ES-I3 (cell line): Measurements from ENCODE around the gene MAN2A1.

Source experiments
- H3K36me3 ChIP-seq: 2 replicates; pipeline ENCODE4 v1.6.1; 2013; ENCODE audit warnings: mild to moderate bottlenecking, low read length, control low read depth, moderate library complexity; ENCODE audit not compliant: insufficient read depth
- H3K4me1 ChIP-seq: 2 replicates; pipeline ENCODE4 v1.6.1; 2013; ENCODE audit warnings: mild to moderate bottlenecking, control low read depth, low read length; ENCODE audit not compliant: insufficient read depth
- H3K9ac ChIP-seq: 2 replicates; pipeline ENCODE4 v1.6.1; 2013; ENCODE audit warnings: low read depth, mild to moderate bottlenecking, low read length, moderate library complexity
- H3K9me3 ChIP-seq: 2 replicates; pipeline ENCODE4 v1.6.1; 2013; ENCODE audit warnings: mild to moderate bottlenecking, low read length, moderate library complexity; ENCODE audit not compliant: control insufficient read depth, insufficient read depth

The MAN2A1 gene

GRCh38 chr5:109849478-109850088, 159.9 kb downstream of the MAN2A1 start:
- H3K9ac ChIP-seq: no peak overlapping the region
- H3K36me3 ChIP-seq: peaks cover 4% of the 10 kb centered on the region; the same call in 1 of the 2 replicates
- no peaks in the 10 kb centered on the region for H3K9me3 ChIP-seq
- H3K4me1 ChIP-seq: no peaks in the 10 kb centered on the region

GRCh38 chr5:109852371-109853155, 162.8 kb downstream of the MAN2A1 start:
- no peaks in the 10 kb centered on the region for H3K4me1 ChIP-seq
- H3K9me3 ChIP-seq: no peaks in the 10 kb centered on the region
- H3K9ac ChIP-seq: no peak overlapping the region
- H3K36me3 ChIP-seq: peaks cover 7% of the 10 kb centered on the region; the same call in 1 of the 2 replicates

- Histone ChIP-seq H3K9ac (no peak overlapping the region), H3K36me3 (peaks cover 4% of the 10 kb centered on the region; the same call in 1 of the 2 replicates), H3K4me1 (no peaks in the 10 kb centered on the region; the same call in 1 of the 2 replicates), H3K9me3 (no peaks in the 10 kb centered on the region)
Observed at GRCh38 chr5:109853377-109853776, 163.7 kb downstream of the MAN2A1 start.

GRCh38 chr5:109855056-109855455, 165.3 kb downstream of the MAN2A1 start:
- H3K9ac ChIP-seq: no peak overlapping the region
- H3K4me1 ChIP-seq: no peaks in the 10 kb centered on the region; the same call in 1 of the 2 replicates
- 0 out of 2 replicates have a peak, but pooled peaks cover 7% of the 10 kb centered on the region for H3K36me3 ChIP-seq
- no peaks in the 10 kb centered on the region for H3K9me3 ChIP-seq

- Histone ChIP-seq H3K9ac (no peak overlapping the region), H3K36me3 (0 out of 2 replicates have a peak, but pooled peaks cover 7% of the 10 kb centered on the region), H3K4me1 (peaks cover 4% of the 10 kb centered on the region; the same call in 1 of the 2 replicates), H3K9me3 (no peaks in the 10 kb centered on the region)
Observed at GRCh38 chr5:109857405-109858031, 167.8 kb downstream of the MAN2A1 start.

GRCh38 chr5:109859537-109859936, 169.8 kb downstream of the MAN2A1 start:
- Histone ChIP-seq H3K36me3 (0 out of 2 replicates have a peak, but pooled peaks cover 7% of the 10 kb centered on the region), H3K9ac (no peak overlapping the region), H3K9me3 (no peaks in the 10 kb centered on the region), H3K4me1 (peaks cover 5% of the 10 kb centered on the region; the same call in 1 of the 2 replicates)

- Histone ChIP-seq H3K9me3 (no peaks in the 10 kb centered on the region), H3K9ac (no peak overlapping the region), H3K4me1 (peaks cover 13% of the 10 kb centered on the region; the same call in 1 of the 2 replicates), H3K36me3 (peaks cover 9% of the 10 kb centered on the region; the same call in 1 of the 2 replicates)
Observed at GRCh38 chr5:109862301-109862700, 172.6 kb downstream of the MAN2A1 start.

- H3K4me1 ChIP-seq: peaks cover 13% of the 10 kb centered on the region; the same call in 1 of the 2 replicates
- H3K9me3 ChIP-seq: no peaks in the 10 kb centered on the region
- H3K9ac ChIP-seq: no peak overlapping the region
- H3K36me3 ChIP-seq: peaks cover 6% of the 10 kb centered on the region; the same call in 1 of the 2 replicates
Observed at GRCh38 chr5:109863752-109864151, 174.0 kb downstream of the MAN2A1 start.

GRCh38 chr5:109865637-109866036, 175.9 kb downstream of the MAN2A1 start:
- Histone ChIP-seq H3K9ac (no peak overlapping the region), H3K4me1 (peaks cover 13% of the 10 kb centered on the region; the same call in 1 of the 2 replicates), H3K36me3 (peaks cover 2% of the 10 kb centered on the region; the same call in 1 of the 2 replicates), H3K9me3 (no peaks in the 10 kb centered on the region)

GRCh38 chr5:109866051-109866450, 176.3 kb downstream of the MAN2A1 start:
- no peaks in the 10 kb centered on the region for H3K9me3 ChIP-seq
- H3K4me1 ChIP-seq: peaks cover 13% of the 10 kb centered on the region; the same call in 1 of the 2 replicates
- H3K9ac ChIP-seq: no peak overlapping the region
- H3K36me3 ChIP-seq: peaks cover 2% of the 10 kb centered on the region; the same call in 1 of the 2 replicates

- no peaks in the 10 kb centered on the region for H3K9me3 ChIP-seq
- H3K4me1 ChIP-seq: 0 out of 2 replicates have a peak, but pooled peaks cover 8% of the 10 kb centered on the region
- peaks cover 2% of the 10 kb centered on the region; the same call in 1 of the 2 replicates for H3K36me3 ChIP-seq
- H3K9ac ChIP-seq: no peak overlapping the region
Observed at GRCh38 chr5:109868737-109869136, 179.0 kb downstream of the MAN2A1 start.

GRCh38 chr5:109873687-109874086, 184.0 kb downstream of the MAN2A1 start:
- no peaks in the 10 kb centered on the region for H3K4me1 ChIP-seq
- no peaks in the 10 kb centered on the region for H3K36me3 ChIP-seq
- no peak overlapping the region for H3K9ac ChIP-seq
- H3K9me3 ChIP-seq: no peaks in the 10 kb centered on the region

GRCh38 chr5:109874108-109874507, 184.4 kb downstream of the MAN2A1 start:
- H3K36me3 ChIP-seq: no peaks in the 10 kb centered on the region
- H3K9me3 ChIP-seq: no peaks in the 10 kb centered on the region
- no peak overlapping the region for H3K9ac ChIP-seq
- H3K4me1 ChIP-seq: no peaks in the 10 kb centered on the region

- no peak overlapping the region for H3K9ac ChIP-seq
- no peaks in the 10 kb centered on the region for H3K36me3 ChIP-seq
- H3K9me3 ChIP-seq: no peaks in the 10 kb centered on the region
- no peaks in the 10 kb centered on the region for H3K4me1 ChIP-seq
Observed at GRCh38 chr5:109876030-109876725, 186.5 kb downstream of the MAN2A1 start.
